ENCODE results near the gene KIF21B.

- TF ChIP-seq CTCF (IDR thresholded peaks at IDR 0.05) (no peak), POLR2A (IDR thresholded peaks at IDR 0.05) (no peak)
Measured at GRCh38 chr1:200976634-200977033, 46.9 kb downstream of the KIF21B start.

Data from right lobe of liver (tissue), 4 donors.